GM13976 (cell line): ENCODE measurements around the gene CAPN15.

ENCODE experiments used
- DNase-seq: peaks from one replicate; pipeline ENCODE4 v3.0.0; 2012; ENCODE audit warnings: low spot score
- CTCF ChIP-seq: IDR thresholded peaks from 2 replicates; pipeline ENCODE4 v1.5.1; 2012; ENCODE audit warnings: borderline replicate concordance, mild to moderate bottlenecking; ENCODE audit not compliant: insufficient read depth; ENCODE audit errors: extremely low read depth, missing control alignments, control extremely low read depth
- in situ Hi-C: fragments of 300-500 bp; cut with MboI; formaldehyde crosslinking; loops from one replicate; pipeline ENCODE4 v1.12.0; 2022; ENCODE audit warnings: low sequenced_read_pairs, mixed read lengths, inconsistent platforms; ENCODE audit not compliant: unreplicated experiment

CAPN15 gene

GRCh38 chr16:531494-532125, 4.1 kb downstream of the CAPN15 start:
- TF ChIP-seq CTCF = no peak
- in situ Hi-C loops = no loop called here
- no peak for DNase-seq

GRCh38 chr16:533391-534123, 6.0 kb downstream of the CAPN15 start:
- in situ Hi-C loops = no loop called here
- TF ChIP-seq CTCF = no peak
- DNase-seq = no peak

GRCh38 chr16:534135-534534, 6.6 kb downstream of the CAPN15 start:
- in situ Hi-C loops = no loop called here
- TF ChIP-seq CTCF = no peak
- no peak for DNase-seq

GRCh38 chr16:534856-535445, 7.4 kb downstream of the CAPN15 start:
- no peak for DNase-seq
- TF ChIP-seq CTCF = no peak
- in situ Hi-C loops = no loop called here

GRCh38 chr16:535446-536405, 8.2 kb downstream of the CAPN15 start:
- DNase-seq = no peak
- in situ Hi-C loops = no loop called here
- TF ChIP-seq CTCF = no peak

- in situ Hi-C loops = no loop called here
- no peak for DNase-seq
- TF ChIP-seq CTCF = no peak
These were observed 9.2 kb downstream of the CAPN15 start for GRCh38 chr16:536746-537145.
